SK-N-MC (cell line): ENCODE results near the gene CHMP4B.

Experiments
- EZH2 ChIP-seq: fragments of 200-600 bp; sonication (generic); IDR thresholded peaks from one replicate; pipeline ENCODE4 v1.6.1; 2017; ENCODE audit warnings: antibody characterized with exemption
- FOXP2 ChIP-seq: optimal IDR thresholded peaks from 2 replicates; pipeline ENCODE3; 2011; ENCODE audit warnings: mild to moderate bottlenecking, moderate library complexity; ENCODE audit not compliant: insufficient read depth; ENCODE audit errors: extremely low read length, control extremely low read depth

GRCh38 chr20:33859751-33860150, 48.6 kb downstream of the CHMP4B start:
- TF ChIP-seq FOXP2 (no peak), EZH2 (no peak)
